Activated CD4-positive, CD25-positive, alpha-beta regulatory T cell treated with anti-CD3 and anti-CD28 coated beads, Interleukin-2, amount 50 U/mL, for 16 hours (primary cell): ENCODE data around the gene SLC38A1.

Experiments
- DNase-seq: peaks from one replicate; pipeline ENCODE4 v3.0.0-alpha.2; 2020; ENCODE audit warnings: low read depth, low spot score

Gene SLC38A1

GRCh38 chr12:46233423-46233822, 35.4 kb downstream of the SLC38A1 start:
- DNase-seq, result no peak

DNA sequence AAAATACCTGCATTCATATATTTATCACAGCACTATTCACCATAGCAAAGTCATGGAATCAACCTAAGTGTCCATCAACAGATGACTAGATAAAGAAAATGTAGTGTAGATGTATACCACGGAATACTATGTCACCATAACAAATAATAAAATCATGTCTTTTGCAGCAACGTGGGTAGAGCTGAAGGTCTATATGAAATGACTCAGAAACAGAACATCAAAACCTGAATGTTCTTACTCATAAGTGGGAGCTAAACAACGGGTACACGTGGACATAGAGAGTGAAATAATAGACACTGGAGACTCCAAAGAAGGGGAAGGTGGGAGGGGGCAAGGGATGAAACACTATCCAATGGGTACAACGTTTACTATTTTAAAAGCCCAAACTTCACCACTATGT, 37.9 kb downstream of the SLC38A1 start:
- no peak for DNase-seq

DNA sequence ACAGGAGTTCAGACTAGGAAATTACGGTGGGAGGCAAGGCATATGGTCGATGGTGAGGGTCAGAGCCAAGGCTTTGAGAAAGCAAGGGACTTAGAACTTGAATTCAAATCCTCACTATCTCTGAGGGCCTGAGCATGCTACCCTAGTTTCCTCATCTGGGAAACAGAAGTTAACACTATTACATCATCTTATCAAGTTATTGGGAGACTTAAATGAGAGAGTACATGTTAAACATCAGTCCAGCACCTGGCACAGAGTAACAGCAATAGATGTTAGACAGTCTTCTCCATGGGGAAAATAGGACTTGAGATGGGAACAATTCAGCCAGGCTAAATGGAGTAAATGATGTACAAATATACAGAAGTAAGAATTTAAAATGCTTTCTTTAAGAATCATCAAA, 38.5 kb downstream of the SLC38A1 start:
- no peak for DNase-seq

DNA sequence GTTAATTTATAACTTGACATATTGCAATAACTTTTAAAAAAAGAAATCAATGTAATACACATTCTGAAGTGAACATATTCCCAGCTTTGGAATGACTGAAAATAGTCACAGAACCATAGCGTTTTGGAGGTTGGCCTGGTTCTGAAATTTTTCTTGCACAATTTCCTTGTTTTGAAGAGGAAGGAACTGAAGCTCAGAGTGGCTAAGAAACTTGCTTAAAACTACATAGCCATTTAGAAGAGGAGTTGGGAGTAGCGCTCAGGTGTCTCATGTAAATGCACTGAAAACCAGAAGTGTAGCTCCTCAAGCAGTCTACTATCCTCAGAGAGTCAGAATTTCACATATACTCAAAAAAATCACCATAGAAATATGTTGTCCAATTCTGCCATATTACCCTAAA, 41.2 kb downstream of the SLC38A1 start:
- DNase-seq, result no peak

- DNase-seq, result no peak
These were observed 44.5 kb downstream of the SLC38A1 start for GRCh38 chr12:46224386-46224785.

DNA sequence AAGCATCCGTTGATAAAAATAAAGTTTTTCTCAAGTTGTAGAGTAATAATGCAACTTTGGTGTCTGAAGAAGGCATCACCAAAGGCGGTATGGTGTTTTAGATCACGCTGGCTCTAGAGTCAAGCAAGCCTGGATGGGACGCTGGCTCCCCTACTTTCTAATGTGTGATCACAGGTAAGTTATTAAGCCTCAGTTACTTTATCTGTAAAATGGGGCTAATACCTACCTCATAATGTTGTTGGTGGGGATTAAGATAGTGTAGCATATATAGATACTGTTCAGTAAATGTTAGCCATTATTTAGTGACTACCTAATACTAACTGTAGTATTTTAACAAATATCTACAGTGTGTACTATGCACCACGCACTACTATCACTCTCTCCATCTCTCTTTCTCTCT, 45.8 kb downstream of the SLC38A1 start:
- no peak for DNase-seq

DNA sequence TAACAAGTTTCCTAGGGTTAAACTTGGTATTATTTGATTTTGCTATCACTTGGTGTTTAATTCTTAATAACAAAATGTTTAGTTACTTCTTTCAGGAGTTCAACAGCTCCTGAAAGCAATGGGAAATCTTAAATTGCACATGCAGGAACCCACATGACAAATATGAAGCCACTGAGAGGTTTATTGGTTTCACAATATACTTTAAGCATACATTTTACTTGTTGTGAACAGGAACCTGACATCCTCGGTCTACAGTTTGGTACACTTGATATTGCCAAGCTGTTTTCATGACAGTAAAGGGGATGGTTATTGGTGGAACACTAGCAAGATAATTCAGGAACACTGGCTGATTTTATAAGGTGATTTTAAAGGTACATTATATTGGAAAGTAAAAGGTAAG, 46.2 kb downstream of the SLC38A1 start:
- no peak for DNase-seq

DNA sequence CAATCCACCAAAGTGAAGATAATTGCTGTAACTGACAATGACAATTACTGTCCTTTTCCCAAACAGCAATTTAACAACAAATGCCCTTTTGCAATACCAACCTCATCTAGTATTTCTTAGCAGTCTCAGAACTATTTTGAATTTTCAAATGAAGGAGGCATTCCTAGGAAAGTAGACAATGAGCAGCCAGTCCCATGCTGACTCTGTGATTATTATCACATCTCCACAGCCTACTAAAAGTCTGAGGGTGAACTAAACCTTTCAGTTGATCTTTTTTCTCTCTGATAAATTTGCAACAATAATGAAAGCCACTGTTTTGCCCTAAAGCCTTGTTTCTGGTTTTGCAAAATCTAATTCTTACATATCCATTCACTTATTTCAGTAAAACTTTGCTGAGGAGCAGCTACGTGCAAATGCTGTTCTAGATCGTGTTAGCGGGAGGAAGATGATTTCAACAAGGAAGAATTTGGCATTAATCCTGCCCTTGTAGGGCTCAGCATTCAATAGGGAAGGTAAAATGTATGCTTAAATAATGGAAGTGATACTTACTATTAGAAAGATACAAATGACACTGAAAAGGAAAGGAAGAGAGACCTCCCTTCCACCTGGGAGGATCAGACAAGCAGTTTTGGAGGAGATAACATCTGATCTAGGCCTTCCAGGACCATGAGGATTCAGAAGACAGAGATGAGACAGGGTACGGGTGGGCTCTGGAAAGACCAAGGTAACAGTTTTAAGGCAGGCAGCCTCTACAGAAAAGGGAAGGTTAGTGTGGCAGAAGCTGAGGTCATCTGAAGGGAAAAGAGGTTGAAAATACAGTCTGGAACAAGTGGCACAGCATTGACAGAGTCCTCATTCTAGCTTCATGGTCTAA, 47.4 kb downstream of the SLC38A1 start:
- DNase-seq, result no peak

DNA sequence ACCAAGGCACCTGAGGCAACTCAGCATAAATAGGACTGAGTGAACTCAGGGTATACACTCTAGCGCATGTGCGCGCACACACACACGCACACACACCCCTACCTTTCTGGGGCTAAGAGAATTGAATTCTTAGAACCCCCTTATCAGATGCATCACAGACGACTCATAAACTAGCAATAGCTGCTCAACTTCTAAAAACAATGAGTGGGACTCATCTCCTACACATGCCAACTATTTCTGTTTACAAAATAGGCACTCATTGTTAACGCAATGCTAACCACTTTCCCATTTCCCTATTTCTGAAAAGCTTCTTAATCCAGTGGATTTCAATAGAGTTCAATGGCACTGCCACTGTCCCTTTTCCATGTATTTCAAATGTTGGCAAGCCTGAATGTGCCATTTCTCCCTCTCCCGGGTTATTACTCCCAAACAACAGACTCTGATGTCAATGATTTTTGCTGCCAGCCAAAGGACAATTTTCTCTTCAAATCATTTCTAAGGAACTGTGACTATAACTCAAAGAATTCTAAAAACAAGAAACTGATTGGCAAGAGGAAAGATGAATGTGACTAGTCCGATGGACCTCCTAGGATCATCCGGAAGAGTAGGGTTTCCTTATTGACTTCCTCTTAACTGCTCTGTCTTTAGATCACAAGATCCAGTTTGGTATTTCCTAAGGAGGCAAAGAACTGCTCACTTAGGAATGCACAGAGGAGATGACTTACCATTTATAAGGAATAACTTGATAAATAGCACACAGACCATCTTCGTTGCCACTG, 48.8 kb downstream of the SLC38A1 start:
- DNase-seq, result peak; percentile 59

DNA sequence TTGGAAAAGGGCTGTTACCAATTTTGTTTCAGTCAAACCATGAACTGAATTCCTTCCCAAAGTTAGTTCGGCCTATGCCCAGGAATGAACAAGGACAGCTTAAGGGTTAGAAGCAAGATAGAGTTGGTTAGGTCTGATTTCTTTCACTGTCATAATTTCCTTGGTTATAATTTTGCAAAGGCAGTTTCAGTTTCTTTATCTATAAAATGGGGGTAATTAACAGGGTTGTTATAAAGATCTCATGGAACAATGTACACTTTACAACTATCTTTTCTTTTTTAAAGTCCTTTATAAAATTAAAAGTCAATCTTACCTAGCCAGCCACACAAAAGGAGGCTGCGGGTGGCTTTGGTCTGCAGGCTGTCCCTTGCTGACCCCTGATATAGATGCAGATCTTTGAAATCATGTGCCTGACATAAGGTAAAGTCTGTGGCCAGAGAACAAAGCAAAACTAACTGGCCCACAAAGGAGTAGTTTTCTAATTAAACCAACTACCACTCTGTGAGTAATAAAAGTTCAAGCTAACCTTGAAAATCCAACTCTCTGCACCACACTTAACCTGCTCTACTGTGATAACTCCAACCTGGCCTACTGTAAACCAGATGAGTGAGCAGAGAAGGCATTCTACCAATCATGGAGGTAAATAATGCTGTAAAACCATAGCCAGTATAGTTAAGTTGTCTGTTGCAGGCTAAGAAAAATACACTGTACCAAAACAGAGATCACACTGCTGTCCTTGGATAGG, 49.5 kb downstream of the SLC38A1 start:
- no peak for DNase-seq

- no peak for DNase-seq
These were observed 50.3 kb downstream of the SLC38A1 start for GRCh38 chr12:46218322-46219095.

DNA sequence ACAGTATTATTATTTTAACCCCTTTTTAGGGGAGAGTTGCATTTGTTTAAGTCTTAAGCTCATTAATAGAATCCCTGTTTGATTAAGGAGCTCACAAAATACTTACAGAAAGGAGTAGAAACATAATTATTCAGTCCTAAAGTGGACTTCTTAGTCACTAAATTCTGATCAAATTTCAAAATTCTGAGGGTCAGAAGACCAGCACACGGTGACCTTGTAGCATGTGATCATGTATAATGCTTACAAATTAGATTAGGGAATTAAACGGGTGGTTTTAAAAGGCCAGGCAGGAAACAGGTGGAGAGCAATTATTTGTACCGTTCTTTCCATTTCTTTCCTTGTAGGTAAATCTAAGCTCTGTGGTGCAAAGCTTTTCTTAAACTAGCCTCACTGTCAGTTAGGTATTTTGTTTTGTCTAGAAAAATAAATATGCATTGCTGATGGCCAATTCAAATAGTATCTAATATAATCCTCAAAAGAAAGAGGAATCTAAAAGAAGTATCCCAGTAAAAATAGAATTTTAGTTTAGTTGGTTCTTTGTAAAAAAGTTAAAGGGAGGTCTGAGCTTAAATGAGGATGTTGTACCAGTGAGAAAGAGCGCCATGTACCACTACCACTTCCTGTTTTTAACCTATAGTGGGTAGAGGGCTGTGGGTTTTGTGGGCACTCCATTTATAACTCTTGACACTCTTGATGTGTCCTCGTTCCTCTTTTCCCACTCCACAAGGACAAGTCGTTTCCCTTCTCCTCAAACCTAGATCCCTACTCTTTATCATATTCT, 51.1 kb downstream of the SLC38A1 start:
- peak; percentile 43 for DNase-seq

DNA sequence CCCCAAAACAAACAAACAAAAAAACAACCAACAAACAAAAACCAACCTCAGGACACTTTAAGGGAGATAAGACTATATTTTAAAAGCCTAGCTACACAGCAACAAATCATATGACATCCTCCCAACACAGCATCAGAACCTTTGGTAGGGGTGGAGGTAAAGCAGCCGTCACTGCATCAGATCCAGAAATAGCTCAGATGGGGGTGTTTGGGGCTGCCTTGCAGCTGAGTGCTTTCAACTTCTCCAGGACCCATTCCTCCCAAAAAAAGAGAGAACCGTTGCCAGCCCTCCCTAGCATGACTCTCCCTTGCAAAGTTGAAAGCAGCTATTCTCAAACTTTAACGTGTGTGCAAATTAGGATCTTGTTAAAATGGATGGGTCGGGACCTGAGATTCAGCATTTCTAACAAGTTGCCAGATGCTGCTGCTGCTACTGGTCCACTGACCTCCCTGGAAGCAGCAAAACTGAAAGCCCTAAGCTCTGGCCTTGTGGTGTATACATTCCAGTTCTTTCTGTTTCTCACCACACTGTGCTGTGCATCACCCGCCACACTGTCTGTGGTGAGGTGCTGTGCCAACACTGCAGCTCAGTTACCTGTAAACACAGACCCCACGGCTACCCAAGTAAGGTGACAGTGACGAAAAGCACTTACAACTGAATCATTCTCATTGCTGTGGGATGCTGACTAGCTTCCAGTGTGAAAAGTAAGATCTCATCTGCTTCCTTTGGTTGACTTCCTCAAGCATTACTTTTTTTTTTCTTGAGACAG, 54.0 kb downstream of the SLC38A1 start:
- peak; percentile 65 for DNase-seq

DNA sequence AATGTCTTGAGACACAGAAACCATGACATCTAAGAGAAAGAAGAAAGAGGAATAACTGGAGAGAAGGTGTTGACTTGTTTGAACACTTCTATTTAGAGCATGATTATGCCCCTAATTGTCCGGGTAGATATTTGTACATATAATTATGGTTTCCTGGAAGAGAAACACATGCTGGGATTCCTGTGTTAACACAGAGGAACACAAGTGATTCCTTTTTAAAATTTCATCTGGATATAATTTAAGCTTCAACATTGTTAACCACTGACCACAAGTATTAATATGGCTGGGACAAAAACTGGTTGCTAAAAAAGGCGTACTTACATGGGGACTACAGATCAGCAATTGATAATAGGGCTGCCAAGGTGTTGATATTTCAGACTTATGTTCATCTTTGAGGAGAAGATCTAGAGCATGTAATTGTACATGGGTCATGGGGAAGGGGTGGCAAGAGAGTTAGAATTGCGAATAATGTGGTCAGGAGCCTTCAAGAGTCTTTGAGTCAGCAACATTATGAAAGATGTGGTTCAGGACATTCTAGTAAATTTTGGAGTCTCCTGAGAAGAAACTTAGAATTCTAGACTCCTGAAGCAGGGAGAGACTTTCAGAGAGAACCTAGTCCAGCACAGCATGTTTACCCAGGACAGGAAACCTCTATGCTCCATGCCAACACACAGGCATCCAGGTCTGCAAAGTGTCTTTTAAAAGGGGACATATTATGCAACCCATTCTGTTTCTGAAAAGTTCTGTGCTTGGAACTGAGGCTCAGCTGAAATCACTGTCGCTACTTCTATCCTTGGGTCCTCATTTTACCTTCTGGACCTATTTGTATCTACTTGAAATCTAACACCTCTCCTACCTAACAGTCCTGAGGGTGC, 56.5 kb downstream of the SLC38A1 start:
- DNase-seq, result no peak

- DNase-seq, result no peak
These were observed 57.9 kb downstream of the SLC38A1 start for GRCh38 chr12:46210873-46211439.

- DNase-seq, result peak; percentile 35
These were observed 58.6 kb downstream of the SLC38A1 start for GRCh38 chr12:46209914-46210872.

DNA sequence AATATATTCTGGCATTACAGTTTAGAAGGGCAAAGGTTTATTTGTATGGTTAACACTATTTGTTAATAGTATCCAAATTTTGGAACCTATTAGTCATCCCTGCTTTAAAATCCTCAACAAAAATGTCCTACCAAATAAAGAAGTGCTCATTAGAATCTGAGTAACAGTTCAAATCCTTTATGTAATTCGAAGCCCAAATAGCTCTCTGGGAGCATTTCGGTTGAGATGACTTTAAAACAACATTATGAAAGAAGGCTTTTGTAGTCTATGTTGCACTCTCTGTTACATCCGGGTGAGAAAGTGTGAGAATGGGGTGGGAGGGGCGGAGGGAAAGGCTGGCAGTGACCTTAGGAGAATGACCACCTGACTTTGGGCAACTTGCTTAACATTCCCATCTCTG, 59.7 kb downstream of the SLC38A1 start:
- no peak for DNase-seq
